ENCODE results near the gene USP8.
"Not testable (repeated sequence)": the region's sequence is repeated elsewhere in the genome, so short reads cannot be mapped to it uniquely, and the experiment has no call there.

Gene USP8

DNA sequence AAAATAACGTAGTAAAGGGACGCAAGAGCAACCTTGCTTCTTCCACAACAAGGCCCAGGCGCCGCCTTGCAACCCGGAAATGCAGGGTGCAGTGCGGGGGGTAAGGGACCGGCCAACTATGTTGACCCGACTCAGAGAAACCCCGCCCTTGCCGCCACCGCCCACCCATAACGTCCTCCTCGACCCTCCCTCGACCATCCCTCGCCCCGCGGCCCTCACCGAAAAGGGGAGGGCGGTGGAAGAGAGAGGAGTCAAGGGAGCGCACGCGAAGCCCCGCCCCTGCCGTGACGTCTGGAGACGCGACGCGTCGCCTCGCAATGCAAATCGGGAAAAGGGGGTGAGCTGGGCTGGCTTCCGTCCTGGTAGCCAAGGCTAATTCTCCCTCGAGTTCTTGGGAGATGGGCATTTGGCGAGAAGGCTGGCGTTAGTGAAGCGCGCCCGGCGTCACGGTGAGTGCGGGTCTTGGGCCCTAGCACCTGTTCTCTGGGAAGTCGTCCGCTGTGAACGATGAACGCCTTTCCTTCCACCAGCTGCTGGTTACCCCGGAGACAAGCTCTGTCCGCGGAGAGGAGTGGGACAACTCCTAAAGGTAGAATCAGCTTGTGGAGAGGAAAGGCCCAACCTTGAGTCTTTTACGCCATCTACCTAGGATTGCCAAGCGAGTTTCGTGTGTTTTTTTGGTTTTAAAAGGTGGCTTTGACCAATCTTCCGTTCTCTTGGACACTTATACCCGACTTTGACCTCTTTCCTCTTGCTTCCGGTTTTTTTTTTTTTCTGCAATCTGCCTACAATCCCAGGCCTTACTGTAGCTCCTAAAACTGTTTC lies at the start of gene USP8:
USP8 (plus strand) TSS at position 340 of the 825 bp plus-strand sequence. CDS start 14,669 bp downstream, outside the sequence.
- DNase-seq: peak; percentile 99

DNA sequence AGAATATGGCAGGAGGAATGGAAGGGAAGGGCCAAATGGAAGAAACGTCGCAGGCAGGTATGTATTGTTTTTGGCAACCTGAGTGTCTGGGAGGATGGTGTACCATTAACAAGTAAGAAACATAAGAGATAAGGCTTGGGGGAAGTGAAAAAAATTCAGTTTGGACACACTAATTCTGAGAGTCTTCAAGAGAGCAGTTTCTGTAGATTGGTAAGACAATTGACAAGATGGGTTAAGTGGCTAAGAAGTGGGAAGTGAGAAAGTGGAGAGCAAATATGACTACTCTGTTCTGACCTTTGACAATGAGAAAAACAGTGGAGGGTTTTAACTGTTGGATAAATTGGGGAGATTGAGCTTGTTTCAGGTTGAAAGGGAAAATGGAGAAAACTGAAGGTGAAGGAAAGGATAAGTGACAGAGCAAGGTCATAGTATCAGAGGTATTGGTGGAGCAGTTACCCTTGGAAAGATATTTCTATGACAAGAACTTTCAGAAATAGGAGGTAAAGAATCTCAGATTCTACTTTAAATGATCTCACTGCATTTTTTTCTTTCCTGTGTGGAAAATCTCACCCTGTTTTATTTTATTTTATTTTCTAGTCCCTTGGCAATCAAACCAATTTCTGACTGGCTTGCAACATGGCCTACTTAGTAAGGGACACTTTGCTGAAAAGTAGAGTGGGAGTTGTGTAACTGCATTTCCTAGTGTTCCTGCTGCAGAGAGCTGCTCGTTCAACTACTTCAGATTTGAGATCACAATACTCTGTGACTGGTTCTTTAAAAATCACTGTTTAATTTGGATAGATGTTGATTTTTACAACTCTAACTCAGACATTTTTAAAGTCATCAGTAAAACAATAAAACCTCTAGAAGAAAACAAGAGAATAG lies 46.1 kb upstream of the USP8 start:
- no peak for DNase-seq

DNA sequence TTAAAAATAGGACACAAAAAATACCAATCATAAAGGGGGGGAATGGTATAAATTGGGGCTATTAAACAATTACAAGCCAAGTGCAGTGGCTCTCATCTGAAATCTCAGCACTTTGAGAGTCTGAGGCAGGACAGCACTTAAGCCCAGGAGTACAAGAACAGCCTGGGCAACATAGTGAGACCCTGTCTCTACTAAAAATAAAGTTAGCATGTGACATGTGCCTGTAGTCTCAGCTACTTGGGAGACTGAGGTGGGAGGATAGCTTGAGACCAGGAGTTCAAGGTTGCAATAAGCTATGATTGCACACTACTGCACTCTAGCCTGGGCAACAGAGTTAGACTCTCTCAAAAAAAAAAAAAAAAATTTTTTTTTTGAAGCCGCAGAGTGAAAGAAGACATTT lies 45.4 kb upstream of the USP8 start:
- no peak for DNase-seq

DNA sequence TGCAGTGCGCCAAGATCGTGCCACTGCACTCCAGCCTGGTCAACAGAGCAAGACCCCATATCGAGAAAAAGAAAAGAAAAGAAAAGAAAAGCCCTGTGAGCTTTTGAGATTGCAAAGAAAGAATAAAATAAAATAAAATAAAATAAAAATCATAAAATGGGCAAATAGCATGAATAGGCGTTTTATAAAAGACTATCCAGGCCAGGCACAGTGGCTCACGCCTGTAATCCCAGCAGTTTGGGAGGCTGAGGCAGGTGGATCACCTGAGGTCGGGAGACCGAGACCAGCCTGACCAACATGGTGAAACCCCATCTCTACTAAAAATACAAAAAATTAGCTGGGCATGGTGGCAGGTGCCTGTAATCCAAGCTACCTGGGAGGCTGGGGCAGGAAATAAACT lies 44.8 kb upstream of the USP8 start:
- DNase-seq: not testable (repeated sequence)

DNA sequence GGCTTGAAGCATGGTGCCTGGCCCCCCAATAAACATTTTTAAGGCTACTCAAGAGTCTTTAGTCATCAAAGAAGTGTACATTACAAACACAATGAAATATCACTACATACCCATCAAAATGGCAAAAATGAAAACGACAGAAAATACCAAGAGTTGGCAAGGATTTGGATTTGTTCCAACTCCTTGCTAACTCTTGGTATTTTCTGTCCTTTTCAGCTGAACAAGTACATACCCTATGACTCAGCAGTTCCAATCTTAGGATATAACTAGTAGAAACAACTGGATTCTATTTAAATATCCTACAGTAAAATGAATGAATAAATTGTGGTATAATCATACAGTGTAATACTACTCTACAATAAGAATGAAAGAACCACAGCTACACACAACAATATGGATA lies 44.1 kb upstream of the USP8 start:
- no peak for DNase-seq

DNA sequence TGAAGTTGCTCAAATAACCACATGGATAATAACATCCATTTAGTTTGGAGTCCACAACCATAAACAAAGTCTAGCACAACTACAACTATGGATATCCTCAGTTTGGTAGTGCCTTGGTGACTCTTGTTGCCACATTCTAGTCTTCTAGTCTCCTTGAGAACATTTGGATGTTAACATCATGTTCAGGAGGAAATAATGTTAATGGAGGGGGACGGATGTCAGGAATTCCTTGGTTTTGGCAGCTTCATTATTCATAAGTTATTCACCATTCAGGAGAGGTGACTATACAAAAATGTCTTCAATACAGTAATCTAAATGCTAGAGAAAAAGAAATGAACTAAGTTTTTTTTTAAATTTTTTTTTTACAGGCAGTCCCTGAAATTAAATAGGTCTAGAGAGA lies 42.8 kb upstream of the USP8 start:
- no peak for DNase-seq

DNA sequence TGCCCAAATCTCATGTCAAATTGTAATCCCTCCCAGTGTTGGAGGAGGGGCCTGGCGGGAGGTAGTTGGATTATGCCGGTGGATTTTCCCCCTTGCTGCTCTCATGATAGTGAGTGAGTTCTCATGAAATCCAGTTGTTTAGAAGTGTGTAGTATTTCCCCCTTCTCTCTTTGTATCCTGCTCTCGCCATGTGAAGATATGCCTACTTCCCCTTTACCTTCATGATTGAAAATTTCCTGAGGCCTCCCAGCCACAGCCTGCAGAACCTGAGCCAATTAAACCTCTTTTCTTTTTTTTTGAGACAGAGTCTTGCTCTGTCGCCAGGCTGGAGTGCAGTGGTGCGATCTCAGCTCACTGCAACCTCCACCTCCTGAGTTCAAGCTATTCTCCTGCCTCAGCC lies 41.8 kb upstream of the USP8 start:
- DNase-seq: not testable (repeated sequence)

DNA sequence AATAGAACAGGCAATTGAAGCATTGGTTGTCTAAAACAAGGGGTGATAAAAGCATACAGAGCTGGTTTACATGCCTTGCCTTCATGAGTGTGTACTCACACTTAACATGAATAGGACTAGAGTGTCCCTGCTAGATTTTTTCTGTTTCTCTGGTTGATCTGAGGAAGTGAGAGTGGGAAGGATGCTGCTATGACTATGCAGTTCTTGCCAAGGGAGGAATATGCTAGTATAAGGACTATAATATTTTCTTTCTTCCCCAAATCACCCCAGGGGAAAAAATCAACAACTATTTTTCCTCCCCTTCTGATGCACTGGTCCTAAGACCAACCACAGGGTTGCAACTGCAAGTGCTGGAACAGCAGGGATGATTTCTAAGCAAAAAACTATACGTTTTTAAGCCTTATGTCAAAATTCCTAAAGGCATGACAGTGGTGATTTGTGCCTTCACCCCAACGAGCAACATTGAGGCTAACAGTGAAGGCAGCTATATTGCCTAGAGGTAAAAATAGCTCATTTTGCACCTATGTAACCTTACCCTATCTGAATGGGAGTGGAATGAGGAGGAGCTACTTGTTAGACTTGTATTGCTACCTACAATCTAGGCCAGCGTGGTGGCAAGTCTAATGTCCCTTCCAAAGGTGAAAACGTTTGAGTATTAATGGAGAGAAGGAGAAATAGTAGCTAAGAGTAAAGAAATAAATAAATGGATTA lies 33.5 kb upstream of the USP8 start:
- no peak for DNase-seq

DNA sequence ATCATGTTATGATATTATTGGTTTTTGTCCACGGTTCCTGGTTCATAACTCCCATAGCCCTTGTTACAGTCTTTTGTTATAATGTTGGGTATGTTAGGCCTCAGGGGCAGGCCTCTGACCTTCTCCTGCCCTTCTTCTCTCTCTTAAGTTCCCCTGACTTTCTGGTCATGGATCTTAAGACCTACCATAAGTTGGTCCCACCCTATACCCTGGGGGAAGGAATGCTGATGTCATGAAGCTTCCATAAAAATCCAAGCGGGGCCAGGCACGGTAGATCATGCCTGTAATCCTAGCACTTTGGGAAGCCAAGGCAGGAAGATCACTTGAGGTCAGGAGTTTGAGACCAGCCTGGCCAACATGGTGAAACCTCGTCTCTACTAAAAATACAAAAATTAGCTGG lies 32.6 kb upstream of the USP8 start:
- not testable (repeated sequence) for DNase-seq

DNA sequence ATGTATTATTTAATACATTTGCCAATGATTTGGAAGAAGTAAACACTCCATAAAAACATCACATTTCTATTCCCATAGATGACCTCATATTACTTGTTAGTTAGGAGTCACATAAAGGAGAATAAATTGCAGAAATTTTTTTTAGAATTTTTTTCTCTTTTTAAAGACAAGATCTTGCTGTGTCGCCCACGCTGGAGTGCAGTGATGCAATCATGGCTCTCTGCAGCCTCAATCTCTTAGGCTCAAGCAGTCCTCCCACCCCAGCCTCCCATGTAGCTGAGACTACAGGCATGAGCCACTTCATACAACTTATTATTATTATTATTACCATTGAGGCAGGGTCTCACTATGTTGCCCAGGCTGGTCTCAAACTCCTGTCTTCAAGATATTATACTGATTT lies 12.3 kb upstream of the USP8 start:
- no peak for DNase-seq

DNA sequence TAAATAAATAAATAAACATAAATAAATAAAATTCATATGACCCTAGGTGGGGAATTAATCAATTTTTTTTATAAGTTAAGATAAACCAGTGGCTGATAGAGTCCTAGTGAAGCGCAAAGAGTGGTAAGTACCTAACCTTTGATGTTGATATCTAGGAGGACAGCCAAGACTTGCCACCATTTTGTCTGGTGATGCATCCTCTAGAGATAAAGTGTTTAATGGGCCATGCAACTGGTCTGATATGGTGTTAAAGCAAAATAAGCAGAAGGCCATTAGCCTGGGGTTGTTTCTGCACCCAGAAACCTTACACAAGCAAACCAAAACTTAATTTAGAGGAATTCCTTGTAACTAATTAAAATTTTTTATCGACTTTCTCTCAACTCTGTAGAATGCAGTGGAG lies 9.6 kb upstream of the USP8 start:
- no peak for DNase-seq

DNA sequence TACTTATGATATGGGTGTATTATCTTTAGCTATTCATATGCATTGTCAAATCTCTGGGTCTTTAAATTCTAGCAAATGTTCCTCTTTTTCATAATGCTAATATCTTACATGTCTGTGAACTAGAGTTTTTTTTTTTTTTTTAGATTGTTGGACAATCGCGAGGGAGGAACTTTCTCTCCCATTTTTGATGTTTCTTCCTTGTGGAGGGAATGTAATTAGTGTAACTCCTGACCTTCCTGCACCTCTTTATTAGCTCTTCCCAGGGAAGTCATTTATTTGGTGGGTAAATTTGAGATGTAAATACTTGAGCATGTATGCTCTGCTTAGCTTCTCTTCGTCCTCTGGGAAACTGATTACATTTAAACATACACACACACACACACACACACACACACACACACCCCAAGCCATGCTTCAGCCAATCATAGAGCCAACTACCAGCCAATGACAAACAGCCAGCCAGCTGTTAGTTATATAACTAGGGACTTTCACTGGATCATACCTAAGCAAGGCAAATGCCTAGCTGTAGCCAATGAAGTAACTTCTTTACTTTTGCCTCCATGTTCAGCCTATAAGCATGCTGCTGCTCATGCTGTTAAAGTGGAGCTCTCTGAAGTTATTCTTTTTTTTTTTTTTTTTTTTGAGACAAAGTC lies 8.3 kb upstream of the USP8 start:
- peak; percentile 59 for DNase-seq

DNA sequence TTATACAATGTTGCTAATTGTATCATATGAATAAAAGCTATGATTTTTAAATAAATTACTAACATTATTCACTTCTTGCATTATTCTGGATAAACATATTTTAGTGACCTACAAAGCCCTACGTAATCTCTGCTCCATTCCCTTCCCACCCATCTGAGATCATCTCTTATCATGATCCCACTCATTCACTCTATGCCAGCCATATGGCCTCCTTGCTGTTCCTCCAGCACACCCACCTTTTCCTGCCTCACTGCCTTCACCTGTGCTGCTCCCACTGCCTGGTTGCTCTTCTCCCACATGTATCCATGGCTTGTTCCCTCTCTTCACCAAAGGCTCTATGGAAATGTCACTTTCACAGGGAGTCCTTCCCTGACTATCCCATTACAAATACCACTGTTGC lies 7.3 kb upstream of the USP8 start:
- DNase-seq: no peak

DNA sequence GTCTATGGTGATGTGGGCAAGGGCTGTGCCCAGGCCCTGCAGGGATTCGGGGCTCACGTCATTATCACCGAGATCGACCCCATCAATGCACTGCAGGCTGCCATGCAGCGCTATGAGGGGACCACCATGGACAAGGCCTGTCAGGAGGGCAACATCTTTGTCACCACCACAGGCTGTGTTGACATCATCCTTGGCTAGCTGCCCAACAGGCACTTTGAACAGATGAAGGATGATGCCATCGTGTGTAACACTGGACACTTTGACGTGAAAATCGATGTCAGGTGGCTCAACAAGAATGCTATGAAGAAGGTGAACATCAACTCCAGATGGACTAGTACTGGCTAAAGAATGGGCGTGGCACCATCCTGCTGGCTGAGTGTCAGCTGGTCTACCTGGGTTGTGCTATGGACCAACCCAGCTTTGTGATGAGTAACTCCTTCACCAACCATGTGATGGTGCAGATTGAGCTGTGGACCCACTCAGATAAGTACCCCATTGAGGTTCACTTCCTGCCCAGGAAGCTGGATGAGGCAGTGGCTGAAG lies 6.1 kb upstream of the USP8 start:
- DNase-seq: peak; percentile 56

DNA sequence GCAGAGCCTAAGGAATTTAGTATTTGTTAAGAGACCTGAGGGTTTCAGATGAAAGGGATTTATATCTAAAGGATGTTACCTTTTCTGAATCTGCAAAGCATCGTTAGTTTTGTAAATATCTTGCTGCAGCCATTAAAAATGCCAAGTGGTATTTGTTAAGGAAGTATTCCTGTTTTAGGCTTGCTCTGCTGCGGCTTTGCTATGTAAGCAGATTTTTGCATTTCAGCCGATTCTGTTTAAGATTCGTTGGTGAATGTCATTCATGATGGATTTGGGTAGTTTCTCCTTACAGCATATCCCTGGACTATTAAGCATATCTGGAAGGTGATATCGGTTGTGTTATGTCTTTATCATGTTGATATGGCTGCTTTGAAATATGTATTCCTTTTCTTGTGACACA lies 1.0 kb downstream of the USP8 start:
- DNase-seq: no peak

DNA sequence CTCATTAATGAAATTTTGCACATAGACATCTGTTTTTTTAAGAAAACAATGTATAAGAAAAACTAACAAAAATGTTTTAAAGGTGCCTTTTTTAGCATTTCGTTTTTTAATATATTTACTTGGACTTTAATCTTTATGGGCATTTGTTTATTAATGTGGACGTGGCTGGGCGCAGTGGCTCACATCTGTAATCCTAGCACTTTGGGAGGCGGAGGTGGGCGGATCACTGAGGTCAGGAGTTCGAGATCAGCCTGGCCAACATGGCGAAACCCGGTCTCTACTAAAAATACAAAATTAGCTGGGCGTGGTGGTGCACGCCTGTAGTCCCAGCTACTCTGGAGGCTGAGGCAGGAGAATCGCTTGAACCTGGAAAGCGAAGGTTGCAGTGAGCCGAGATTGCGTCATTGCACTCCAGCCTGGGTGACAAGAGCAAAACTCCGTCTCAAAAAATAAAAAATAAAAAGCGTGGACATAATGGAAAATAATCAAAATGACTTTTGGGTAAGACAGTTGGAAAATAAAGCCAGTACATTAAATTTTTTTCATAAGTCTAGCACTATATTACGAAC lies 1.6 kb downstream of the USP8 start:
- DNase-seq: not testable (repeated sequence)

DNA sequence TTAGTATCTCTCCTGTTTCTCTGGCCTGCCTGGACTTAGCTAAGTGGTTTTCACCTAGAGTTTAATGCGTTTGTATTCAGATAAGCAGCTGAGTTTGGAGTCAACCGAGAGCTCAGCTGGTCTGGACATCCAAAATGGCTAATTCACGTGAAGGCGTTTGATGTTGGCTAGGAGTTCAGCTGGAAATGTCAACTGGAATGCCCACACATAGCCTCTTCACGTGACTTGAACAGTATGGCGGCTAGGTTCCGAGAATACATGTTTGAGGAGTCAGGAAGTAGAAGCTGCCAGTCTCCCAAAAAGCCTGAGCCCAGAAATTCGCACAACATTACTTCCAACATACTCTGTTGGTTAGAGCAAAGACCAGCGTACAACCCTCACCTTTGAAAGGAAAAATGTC lies 2.2 kb downstream of the USP8 start:
- no peak for DNase-seq

DNA sequence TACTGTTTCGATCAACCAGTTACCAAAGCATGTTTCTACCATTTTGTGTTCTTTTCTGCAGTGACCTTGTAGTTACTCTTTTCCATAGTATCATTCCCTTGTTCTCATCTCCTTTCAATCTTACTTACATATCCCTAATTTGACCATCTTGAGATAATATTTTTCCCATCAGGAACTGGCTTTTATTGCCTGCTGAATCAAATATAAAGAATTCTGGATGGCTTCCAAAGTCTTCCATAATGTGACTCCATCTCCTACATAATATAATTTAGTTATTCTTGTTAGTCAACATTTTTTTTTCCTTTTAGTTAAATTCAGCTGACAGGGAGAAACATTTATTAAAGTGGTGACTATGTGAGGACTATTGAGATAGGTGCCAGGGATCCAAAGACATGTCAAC lies 7.0 kb downstream of the USP8 start:
- DNase-seq: no peak

DNA sequence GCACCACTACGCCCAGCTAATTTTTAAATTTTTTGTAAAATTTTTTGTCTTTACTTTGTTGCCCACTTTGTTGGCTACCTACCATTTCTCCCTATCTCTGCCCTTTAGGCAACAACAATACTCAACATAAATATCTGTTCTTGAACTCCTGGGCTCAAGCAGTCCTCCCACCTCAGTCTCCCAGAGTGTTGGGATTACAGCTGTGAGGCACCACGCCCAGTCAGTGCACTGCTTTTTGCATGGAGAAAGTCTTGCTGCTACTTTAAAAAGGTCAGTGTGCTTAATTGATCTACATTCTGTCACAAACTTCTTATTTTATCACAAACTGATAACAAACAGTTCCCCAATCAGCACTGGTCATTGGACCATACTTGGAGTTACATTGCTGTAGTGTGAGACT lies 8.0 kb downstream of the USP8 start:
- no peak for DNase-seq

DNA sequence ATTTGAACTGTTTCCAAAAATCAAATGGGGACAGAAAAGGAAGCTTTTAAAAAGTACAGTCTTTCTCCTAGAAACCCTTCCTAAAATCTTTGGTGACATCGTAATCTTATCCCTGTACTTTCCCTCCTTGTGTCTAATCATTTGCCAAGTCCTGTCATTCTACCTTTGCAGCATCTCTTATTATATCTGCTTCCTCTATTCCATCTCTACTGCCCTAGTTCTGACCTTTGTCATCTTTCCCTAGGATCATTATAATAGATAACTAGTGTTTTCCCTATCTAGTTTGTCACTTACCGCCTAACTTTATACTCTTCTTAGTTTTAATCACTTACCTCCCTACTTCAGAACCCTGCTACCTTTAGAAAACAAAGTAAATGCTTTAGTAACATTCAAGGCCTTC lies 11.6 kb downstream of the USP8 start:
- DNase-seq: no peak

DNA sequence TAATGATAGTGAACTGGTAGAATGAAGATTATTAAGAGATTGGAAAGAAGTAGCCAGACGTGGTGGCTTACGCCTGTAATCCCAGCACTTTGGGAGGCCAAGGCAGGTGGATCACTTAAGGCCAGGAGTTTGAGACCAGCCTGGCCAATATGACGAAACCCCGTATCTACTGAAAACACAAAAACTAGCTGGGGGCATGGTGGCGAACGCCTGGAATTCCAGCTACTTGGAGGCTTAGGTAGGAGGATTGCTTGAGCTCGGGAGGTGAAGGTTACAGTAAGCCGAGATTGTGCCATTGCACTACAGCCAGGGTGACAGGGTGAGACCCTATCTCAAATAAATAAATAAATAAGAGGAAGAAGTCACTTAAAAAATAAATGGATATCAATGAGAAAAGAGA lies 14.0 kb downstream of the USP8 start:
- no peak for DNase-seq

DNA sequence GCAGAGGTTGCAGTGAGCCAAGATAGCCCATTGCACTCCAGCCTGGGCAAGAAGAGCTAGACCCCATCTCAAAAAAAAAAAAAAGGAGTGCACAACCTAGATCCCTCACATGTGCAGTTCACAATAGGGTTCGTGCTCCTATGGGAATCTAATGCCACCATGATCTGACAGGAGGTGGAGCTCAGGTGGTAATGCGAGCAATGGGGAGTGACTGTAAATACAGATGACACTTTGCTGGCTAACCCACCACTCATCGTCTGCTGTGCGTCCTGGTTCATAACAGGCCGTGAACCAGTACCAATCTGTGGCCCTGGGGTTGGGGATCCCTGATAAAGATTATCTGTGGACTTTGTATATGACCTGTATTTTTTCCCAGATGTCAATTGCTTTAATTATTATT lies 16.7 kb downstream of the USP8 start:
- DNase-seq: no peak
